WTC11 (cell line): ENCODE results near the gene ZNF445. TPM values are rescaled to one million over a fixed set of nuclear protein-coding genes. Genes with fewer than 3 reads are reported as not detected.

Experiments
- ATAC-seq: fragments of 200-7000 bp; cut with Tn5 transposase; 2 replicates; pipeline ENCODE4 v1.10.0; 2021; ENCODE audit warnings: mild to moderate bottlenecking, moderate library complexity
- CTCF ChIA-PET: fragments of 300-600 bp; sonication (Branson Sonifier 250); formaldehyde crosslinking; loops from one replicate; lab custom pipeline; 2021; ENCODE audit warnings: antibody characterized with exemption; lab: Charles Lee
- POLR2A ChIA-PET: fragments of 350-600 bp; sonication (Branson Sonifier 250); formaldehyde crosslinking; loops from one replicate; lab custom pipeline; 2021; ENCODE audit warnings: antibody characterized with exemption; lab: Charles Lee
- DNase-seq: peaks from one replicate; pipeline ENCODE4 v3.0.0; 2021; ENCODE audit warnings: low spot score
- H3K27ac Mint-ChIP-seq: 2 replicates; pipeline ENCODE4 v1.8.0; 2021; ENCODE audit warnings: mixed read lengths
- H3K27me3 Mint-ChIP-seq: 2 replicates; pipeline ENCODE4 v1.8.0; 2021; ENCODE audit warnings: low read depth, mild to moderate bottlenecking, moderate library complexity, mixed read lengths
- H3K36me3 Mint-ChIP-seq: 2 replicates; pipeline ENCODE4 v1.8.0; 2021; ENCODE audit warnings: mixed read lengths
- H3K4me1 Mint-ChIP-seq: 2 replicates; pipeline ENCODE4 v1.8.0; 2022; ENCODE audit warnings: mixed read lengths
- H3K4me3 Mint-ChIP-seq: 2 replicates; pipeline ENCODE4 v1.8.0; 2021; ENCODE audit warnings: mild to moderate bottlenecking, moderate library complexity, mixed read lengths
- H3K9me3 Mint-ChIP-seq: 2 replicates; pipeline ENCODE4 v1.8.0; 2021; ENCODE audit warnings: mixed read lengths
- ATF1 ChIP-seq: sonication (generic); formaldehyde crosslinking; IDR thresholded peaks from 2 replicates; pipeline ENCODE4 v1.8.1; 2023; ENCODE audit warnings: mild to moderate bottlenecking, moderate library complexity, missing genetic modification reagents
- ATF2 ChIP-seq: sonication (generic); formaldehyde crosslinking; IDR thresholded peaks from 2 replicates; pipeline ENCODE4 v1.8.1; 2022; ENCODE audit warnings: low read depth, missing genetic modification reagents, borderline replicate concordance
- CTCF ChIP-seq: fragments of 200-600 bp; IDR thresholded peaks from 2 replicates; pipeline ENCODE4 v1.8.0; 2022; ENCODE audit warnings: antibody characterized with exemption
- E2F1 ChIP-seq: sonication (generic); formaldehyde crosslinking; IDR thresholded peaks from 2 replicates; pipeline ENCODE4 v1.8.0; 2022; ENCODE audit warnings: mild to moderate bottlenecking, missing genetic modification reagents
- E2F5 ChIP-seq: sonication (generic); formaldehyde crosslinking; IDR thresholded peaks from 2 replicates; pipeline ENCODE4 v1.8.1; 2022; ENCODE audit warnings: mild to moderate bottlenecking, moderate library complexity, missing genetic modification reagents
- ELF4 ChIP-seq: sonication (generic); formaldehyde crosslinking; IDR thresholded peaks from 2 replicates; pipeline ENCODE4 v1.8.1; 2022; ENCODE audit warnings: low read depth, mild to moderate bottlenecking, moderate library complexity, missing genetic modification reagents
- EMX1 ChIP-seq: fragments of 250-450 bp; sonication (Bioruptor Pico); IDR thresholded peaks from 2 replicates; pipeline ENCODE4 v1.8.0; 2021; ENCODE audit warnings: mild to moderate bottlenecking
- ERG ChIP-seq: fragments of 250-450 bp; sonication (Bioruptor Pico); IDR thresholded peaks from 2 replicates; pipeline ENCODE4 v1.8.0; 2021; ENCODE audit warnings: mild to moderate bottlenecking
- ESRRA ChIP-seq: sonication (generic); formaldehyde crosslinking; IDR thresholded peaks from 2 replicates; pipeline ENCODE4 v1.8.1; 2022; ENCODE audit warnings: mild to moderate bottlenecking, missing genetic modification reagents, borderline replicate concordance
- FOXP1 ChIP-seq: sonication (generic); formaldehyde crosslinking; IDR thresholded peaks from 2 replicates; pipeline ENCODE4 v1.8.0; 2022; ENCODE audit warnings: missing genetic modification reagents, mild to moderate bottlenecking, moderate library complexity, borderline replicate concordance
- GTF2I ChIP-seq: fragments of 250-450 bp; sonication (Bioruptor Pico); conservative IDR thresholded peaks from 2 replicates; pipeline ENCODE4 v1.4.0; 2021; ENCODE audit warnings: mild to moderate bottlenecking
- IRF1 ChIP-seq: sonication (generic); formaldehyde crosslinking; IDR thresholded peaks from 2 replicates; pipeline ENCODE4 v1.8.0; 2023; ENCODE audit warnings: missing genetic modification reagents
- IRF2 ChIP-seq: sonication (generic); formaldehyde crosslinking; IDR thresholded peaks from 2 replicates; pipeline ENCODE4 v1.8.0; 2022; ENCODE audit warnings: low read depth, missing genetic modification reagents, borderline replicate concordance
- MAX ChIP-seq: sonication (generic); formaldehyde crosslinking; IDR thresholded peaks from 2 replicates; pipeline ENCODE4 v1.8.0; 2022; ENCODE audit warnings: mild to moderate bottlenecking, missing genetic modification reagents
- PRDM15 ChIP-seq: sonication (generic); formaldehyde crosslinking; IDR thresholded peaks from 2 replicates; pipeline ENCODE4 v1.8.0; 2022; ENCODE audit warnings: missing genetic modification reagents
- PREB ChIP-seq: sonication (generic); formaldehyde crosslinking; IDR thresholded peaks from 2 replicates; pipeline ENCODE4 v1.8.1; 2022; ENCODE audit warnings: mild to moderate bottlenecking, missing genetic modification reagents, moderate library complexity, borderline replicate concordance
- ZBTB21 ChIP-seq: sonication (generic); formaldehyde crosslinking; IDR thresholded peaks from 2 replicates; pipeline ENCODE4 v1.8.1; 2023; ENCODE audit warnings: mild to moderate bottlenecking, missing genetic modification reagents, borderline replicate concordance
- ZNF219 ChIP-seq: sonication (generic); formaldehyde crosslinking; IDR thresholded peaks from 2 replicates; pipeline ENCODE4 v1.8.0; 2023; ENCODE audit warnings: missing genetic modification reagents, mild to moderate bottlenecking, borderline replicate concordance
- ZNF423 ChIP-seq: fragments of 250-450 bp; sonication (Bioruptor Pico); IDR thresholded peaks from 2 replicates; pipeline ENCODE4 v2.1.2; 2022; ENCODE audit warnings: mild to moderate bottlenecking, moderate library complexity
- ZNF512 ChIP-seq: sonication (generic); formaldehyde crosslinking; IDR thresholded peaks from 2 replicates; pipeline ENCODE4 v1.8.1; 2022; ENCODE audit warnings: missing genetic modification reagents, borderline replicate concordance
- ZNF671 ChIP-seq: fragments of 250-450 bp; sonication (Bioruptor Pico); IDR thresholded peaks from 2 replicates; pipeline ENCODE4 v1.8.0; 2021; ENCODE audit warnings: mild to moderate bottlenecking
- total RNA-seq: library from RNA; stranded (reverse); gene quantifications from 3 replicates; pipeline ENCODE4 v1.2.3, GENCODE V29; 2021

Gene ZNF445
- total RNA-seq, 1 experiment from 2014 or later = 20.3 TPM

- no peak for TF ChIP-seq ZNF512 (CRISPR knock-in tag)
- TF ChIP-seq MAX = no peak
- no peak for TF ChIP-seq ZNF423 (CRISPR knock-in tag)
Measured at GRCh38 chr3:44428910-44429309, 48.6 kb downstream of the ZNF445 start (continued).

GRCh38 chr3:44427683-44428082 is 49.8 kb downstream of the ZNF445 start:
- peaks cover 6% of the 10 kb centered on the region for H3K4me1 Mint-ChIP-seq
- DNase-seq = no peak
- no peak overlapping the region for H3K27ac Mint-ChIP-seq
- no peak overlapping the region for H3K4me3 Mint-ChIP-seq
- ChIA-PET POLR2A (no interaction called here), CTCF (interaction anchor here (1.1 to 1.2 kb wide), 2 partner anchors 10 to 18 kb away, joined by 3 to 4 read pairs; no protein-coding TSS in a partner anchor)
- no peaks in the 10 kb centered on the region for H3K9me3 Mint-ChIP-seq
- no peaks in the 10 kb centered on the region; the same call in 1 of the 2 replicates for H3K27me3 Mint-ChIP-seq
- peak; percentile 86 for ATAC-seq
- no peaks in the 10 kb centered on the region for H3K36me3 Mint-ChIP-seq
- TF ChIP-seq ESRRA (no peak), PRDM15 (CRISPR knock-in tag) (no peak), CTCF (no peak), ATF2 (CRISPR knock-in tag) (no peak), ERG (CRISPR knock-in tag) (no peak), FOXP1 (no peak), EMX1 (CRISPR knock-in tag) (no peak), IRF2 (CRISPR knock-in tag) (no peak), ATF1 (no peak), ELF4 (CRISPR knock-in tag) (no peak), GTF2I (CRISPR knock-in tag) (no peak), IRF1 (no peak), E2F5 (CRISPR knock-in tag) (no peak), ZBTB21 (CRISPR knock-in tag) (no peak), PREB (no peak), ZNF219 (CRISPR knock-in tag) (no peak), E2F1 (no peak), ZNF671 (CRISPR knock-in tag) (no peak)
